ENCODE measurements around the gene PTPRG.

DNA sequence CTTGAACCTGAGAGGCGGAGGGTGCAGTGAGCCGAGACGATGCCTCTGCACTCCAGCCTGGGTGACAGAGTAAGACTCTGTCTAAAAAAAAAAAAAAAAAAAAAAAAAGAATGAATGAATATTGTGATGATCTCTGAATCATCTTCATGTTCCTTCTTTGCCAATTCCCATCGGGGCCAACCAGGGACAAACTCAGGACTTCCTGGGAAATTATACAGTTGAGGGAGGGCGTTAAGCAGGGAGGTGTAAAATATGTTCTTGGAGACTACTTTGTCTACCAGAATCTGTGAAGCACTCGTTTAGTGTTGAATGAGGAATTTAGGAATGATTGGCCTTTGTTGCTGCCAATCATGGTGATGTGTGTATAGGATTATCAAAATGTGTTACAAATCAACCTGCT is 210.6 kb downstream of the PTPRG start:
- no peak for TF ChIP-seq POLR2A (IDR thresholded peaks at IDR 0.05)
- TF ChIP-seq, protein P1, sequence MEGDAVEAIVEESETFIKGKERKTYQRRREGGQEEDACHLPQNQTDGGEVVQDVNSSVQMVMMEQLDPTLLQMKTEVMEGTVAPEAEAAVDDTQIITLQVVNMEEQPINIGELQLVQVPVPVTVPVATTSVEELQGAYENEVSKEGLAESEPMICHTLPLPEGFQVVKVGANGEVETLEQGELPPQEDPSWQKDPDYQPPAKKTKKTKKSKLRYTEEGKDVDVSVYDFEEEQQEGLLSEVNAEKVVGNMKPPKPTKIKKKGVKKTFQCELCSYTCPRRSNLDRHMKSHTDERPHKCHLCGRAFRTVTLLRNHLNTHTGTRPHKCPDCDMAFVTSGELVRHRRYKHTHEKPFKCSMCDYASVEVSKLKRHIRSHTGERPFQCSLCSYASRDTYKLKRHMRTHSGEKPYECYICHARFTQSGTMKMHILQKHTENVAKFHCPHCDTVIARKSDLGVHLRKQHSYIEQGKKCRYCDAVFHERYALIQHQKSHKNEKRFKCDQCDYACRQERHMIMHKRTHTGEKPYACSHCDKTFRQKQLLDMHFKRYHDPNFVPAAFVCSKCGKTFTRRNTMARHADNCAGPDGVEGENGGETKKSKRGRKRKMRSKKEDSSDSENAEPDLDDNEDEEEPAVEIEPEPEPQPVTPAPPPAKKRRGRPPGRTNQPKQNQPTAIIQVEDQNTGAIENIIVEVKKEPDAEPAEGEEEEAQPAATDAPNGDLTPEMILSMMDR (IDR thresholded peaks at IDR 0.05), result no peak
